ENCODE measurements around the gene IFFO2.

Gene IFFO2

GRCh38 chr1:18923756-18924211 lies 32.7 kb downstream of the IFFO2 start:
- no peak for DNase-seq (ENCODE audit: low read depth)
- TF ChIP-seq CTCF (IDR thresholded peaks at IDR 0.05; ENCODE audit: control insufficient read depth, insufficient read depth, low read depth, low read length, missing control alignments) = no peak
- H3K4me3 ChIP-seq (ENCODE audit: control insufficient read depth, low read depth, low read length) = no peak overlapping the region

GRCh38 chr1:18922848-18923755 lies 33.4 kb downstream of the IFFO2 start:
- no peak for TF ChIP-seq CTCF (IDR thresholded peaks at IDR 0.05; ENCODE audit: control insufficient read depth, insufficient read depth, low read depth, low read length, missing control alignments)
- DNase-seq (ENCODE audit: low read depth) = no peak
- no peak overlapping the region for H3K4me3 ChIP-seq (ENCODE audit: control insufficient read depth, low read depth, low read length)

GRCh38 chr1:18922319-18922726 lies 34.2 kb downstream of the IFFO2 start:
- peak; percentile 29 for TF ChIP-seq CTCF (IDR thresholded peaks at IDR 0.05; ENCODE audit: control insufficient read depth, insufficient read depth, low read depth, low read length, missing control alignments)
- no peak overlapping the region; the same call in 1 of the 2 replicates for H3K4me3 ChIP-seq (ENCODE audit: control insufficient read depth, low read depth, low read length)
- peak; percentile 70 for DNase-seq (ENCODE audit: low read depth)

GRCh38 chr1:18921516-18922251 lies 34.8 kb downstream of the IFFO2 start:
- DNase-seq (ENCODE audit: low read depth) = no peak
- peak; percentile 17 for TF ChIP-seq CTCF (IDR thresholded peaks at IDR 0.05; ENCODE audit: control insufficient read depth, insufficient read depth, low read depth, low read length, missing control alignments)
- H3K4me3 ChIP-seq (ENCODE audit: control insufficient read depth, low read depth, low read length) = no peak overlapping the region

- TF ChIP-seq CTCF (IDR thresholded peaks at IDR 0.05; ENCODE audit: control insufficient read depth, insufficient read depth, low read depth, low read length, missing control alignments) = no peak
- DNase-seq (ENCODE audit: low read depth) = no peak
- no peak overlapping the region for H3K4me3 ChIP-seq (ENCODE audit: control insufficient read depth, low read depth, low read length)
Measured at GRCh38 chr1:18920931-18921330, 35.5 kb downstream of the IFFO2 start.

- DNase-seq (ENCODE audit: low read depth) = no peak
- no peak overlapping the region for H3K4me3 ChIP-seq (ENCODE audit: control insufficient read depth, low read depth, low read length)
- TF ChIP-seq CTCF (IDR thresholded peaks at IDR 0.05; ENCODE audit: control insufficient read depth, insufficient read depth, low read depth, low read length, missing control alignments) = no peak
Measured at GRCh38 chr1:18919956-18920355, 36.5 kb downstream of the IFFO2 start.
